Lower leg skin (tissue), 3 donors: Measurements from ENCODE around the gene MVK.

Experiments used
- CTCF ChIP-seq, 3 donors: fragments of 450-650 bp; IDR thresholded peaks; one replicate each; pipeline ENCODE4 v1.5.1; 2016; ENCODE audit warnings: antibody characterized with exemption in 3 of 3, mild to moderate bottlenecking in 3 of 3, moderate library complexity in 2 of 3
- POLR2A ChIP-seq, 2 donors: fragments of 450-650 bp; IDR thresholded peaks; one replicate each; pipeline ENCODE4 v1.6.1; 2016 to 2017; ENCODE audit warnings: antibody characterized with exemption in 2 of 2, mild to moderate bottlenecking in 1 of 2, moderate library complexity in 1 of 2

GRCh38 chr12:109581856-109582255 lies 8.3 kb downstream of the MVK start:
- no peak for TF ChIP-seq CTCF (IDR thresholded peaks at IDR 0.05)
- TF ChIP-seq POLR2A (IDR thresholded peaks at IDR 0.05): no peak
